ENCODE measurements around the gene NPC1. TPM values are rescaled to one million over a fixed set of nuclear protein-coding genes. Genes with fewer than 3 reads are reported as not detected.

The NPC1 gene
- total and polyA plus RNA-seq, 3 experiments from 2014 or later, result 33.9 to 40.9 (median 34.3) TPM

GRCh38 chr18:23572570-23572969 lies 13.7 kb downstream of the NPC1 start:
- H3K27me3 Mint-ChIP-seq, result no peaks in the 10 kb centered on the region
- H3K9me3 Mint-ChIP-seq, result no peaks in the 10 kb centered on the region
- no peak for DNase-seq
- peaks cover 57 to 69% (median 67%) of the 10 kb centered on the region in 3 donors for H3K4me1 Mint-ChIP-seq
- H3K4me3 ChIP-seq (ENCODE audit: low read length), result no peak overlapping the region
- H3K4me1 ChIP-seq (ENCODE audit: insufficient read depth, low read length), result peaks cover 49% of the 10 kb centered on the region
- no peak overlapping the region for H3K27ac ChIP-seq (ENCODE audit: low read depth, low read length)
- H3K36me3 ChIP-seq (ENCODE audit: insufficient read depth, low read length), result peaks cover 26% of the 10 kb centered on the region
- H3K36me3 Mint-ChIP-seq, result peaks cover 13 to 71% (median 21%) of the 10 kb centered on the region in 3 donors
- ChIA-PET POLR2A (no interaction called here), CTCF (interaction anchor here (1.8 to 2.8 kb wide), 2 partner anchors 15 to 56 kb away, joined by 6 to 19 read pairs; no protein-coding TSS in a partner anchor)
- H3K27me3 ChIP-seq (ENCODE audit: insufficient read depth, low read length, poor library complexity, severe bottlenecking), result no peaks in the 10 kb centered on the region
- peak overlapping the region in 5 of 7 donors; percentile 12 to 74 (median 36) for H3K4me3 Mint-ChIP-seq
- H3K27ac Mint-ChIP-seq, result peak overlapping the region; percentile 50 to 97 (median 84)
- no peaks in the 10 kb centered on the region for H3K9me3 ChIP-seq (ENCODE audit: low read length)

- Mint-ChIP-seq H3K27me3 (no peaks in the 10 kb centered on the region), H3K27ac (peak overlapping the region; percentile 39 to 97 (median 84)), H3K4me1 (peaks cover 57 to 69% (median 67%) of the 10 kb centered on the region in 3 donors), H3K9me3 (no peaks in the 10 kb centered on the region), H3K4me3 (peak overlapping the region; percentile 7 to 60 (median 36)), H3K36me3 (peaks cover 17 to 76% (median 25%) of the 10 kb centered on the region in 3 donors)
- DNase-seq, result no peak
- H3K36me3 ChIP-seq (ENCODE audit: insufficient read depth, low read length), result peaks cover 32% of the 10 kb centered on the region
- H3K27ac ChIP-seq (ENCODE audit: low read depth, low read length), result no peak overlapping the region
- H3K9me3 ChIP-seq (ENCODE audit: low read length), result no peaks in the 10 kb centered on the region
- POLR2A ChIA-PET, result no interaction called here
- H3K4me3 ChIP-seq (ENCODE audit: low read length), result no peak overlapping the region
- no peaks in the 10 kb centered on the region for H3K27me3 ChIP-seq (ENCODE audit: insufficient read depth, low read length, poor library complexity, severe bottlenecking)
- CTCF ChIA-PET, result interaction anchor here (0.8 to 2.8 kb wide), 3 partner anchors 12 to 56 kb away, joined by 3 to 19 read pairs (median 3); no protein-coding TSS in a partner anchor
- H3K4me1 ChIP-seq (ENCODE audit: insufficient read depth, low read length), result peaks cover 49% of the 10 kb centered on the region
Measured at GRCh38 chr18:23572012-23572411, 14.3 kb downstream of the NPC1 start.

GRCh38 chr18:23570912-23571504 lies 15.3 kb downstream of the NPC1 start:
- Histone ChIP-seq H3K27ac (ENCODE audit: low read depth, low read length) (no peak overlapping the region), H3K4me3 (ENCODE audit: low read length) (no peak overlapping the region), H3K9me3 (ENCODE audit: low read length) (no peaks in the 10 kb centered on the region), H3K27me3 (ENCODE audit: insufficient read depth, low read length, poor library complexity, severe bottlenecking) (no peaks in the 10 kb centered on the region), H3K36me3 (ENCODE audit: insufficient read depth, low read length) (peaks cover 39% of the 10 kb centered on the region), H3K4me1 (ENCODE audit: insufficient read depth, low read length) (peaks cover 49% of the 10 kb centered on the region)
- Mint-ChIP-seq H3K27me3 (no peaks in the 10 kb centered on the region), H3K4me1 (peaks cover 52 to 69% (median 63%) of the 10 kb centered on the region in 3 donors), H3K9me3 (no peaks in the 10 kb centered on the region), H3K36me3 (peaks cover 17 to 76% (median 26%) of the 10 kb centered on the region in 3 donors), H3K27ac (peak overlapping the region; percentile 83 to 97 (median 89)), H3K4me3 (peak overlapping the region; percentile 14 to 81 (median 59))
- DNase-seq, result peak in 2 of 5 donors; percentile 14 to 39
- ChIA-PET CTCF (interaction anchor here (0.8 to 2.8 kb wide), 3 partner anchors 13 to 55 kb away, joined by 3 to 19 read pairs (median 3); no protein-coding TSS in a partner anchor), POLR2A (interaction anchor here (0.7 kb wide), 1 partner anchor 578 kb away, joined by 3 read pairs; no protein-coding TSS in a partner anchor)

- peaks cover 21 to 78% (median 24%) of the 10 kb centered on the region in 3 donors for H3K36me3 Mint-ChIP-seq
- POLR2A ChIA-PET, result no interaction called here
- peaks cover 35% of the 10 kb centered on the region for H3K4me1 ChIP-seq (ENCODE audit: insufficient read depth, low read length)
- H3K27me3 Mint-ChIP-seq, result no peaks in the 10 kb centered on the region
- H3K4me1 Mint-ChIP-seq, result peaks cover 51 to 68% (median 64%) of the 10 kb centered on the region in 3 donors
- CTCF ChIA-PET, result interaction anchor here (2.8 kb wide), 1 partner anchor 53 kb away, joined by 19 read pairs; no protein-coding TSS in a partner anchor
- H3K27me3 ChIP-seq (ENCODE audit: insufficient read depth, low read length, poor library complexity, severe bottlenecking), result no peaks in the 10 kb centered on the region
- peaks cover 39% of the 10 kb centered on the region for H3K36me3 ChIP-seq (ENCODE audit: insufficient read depth, low read length)
- H3K4me3 ChIP-seq (ENCODE audit: low read length), result no peak overlapping the region
- no peak for DNase-seq
- H3K4me3 Mint-ChIP-seq, result no peak overlapping the region
- no peak overlapping the region for H3K27ac ChIP-seq (ENCODE audit: low read depth, low read length)
- H3K27ac Mint-ChIP-seq, result peak overlapping the region in 7 of 8 donors; percentile 29 to 97 (median 90)
- H3K9me3 ChIP-seq (ENCODE audit: low read length), result no peaks in the 10 kb centered on the region
- no peaks in the 10 kb centered on the region for H3K9me3 Mint-ChIP-seq
Measured at GRCh38 chr18:23569299-23570063, 16.8 kb downstream of the NPC1 start.

- POLR2A ChIA-PET, result no interaction called here
- Mint-ChIP-seq H3K27me3 (no peaks in the 10 kb centered on the region), H3K4me1 (peaks cover 45 to 67% (median 64%) of the 10 kb centered on the region in 3 donors), H3K4me3 (peak overlapping the region in 1 of 7 donors; percentile 27), H3K9me3 (no peaks in the 10 kb centered on the region), H3K36me3 (peaks cover 21 to 82% (median 27%) of the 10 kb centered on the region in 3 donors), H3K27ac (peak overlapping the region in 5 of 8 donors; percentile 29 to 95 (median 84))
- peaks cover 28% of the 10 kb centered on the region for H3K4me1 ChIP-seq (ENCODE audit: insufficient read depth, low read length)
- no peak overlapping the region for H3K4me3 ChIP-seq (ENCODE audit: low read length)
- no peak overlapping the region for H3K27ac ChIP-seq (ENCODE audit: low read depth, low read length)
- no peaks in the 10 kb centered on the region for H3K9me3 ChIP-seq (ENCODE audit: low read length)
- H3K27me3 ChIP-seq (ENCODE audit: insufficient read depth, low read length, poor library complexity, severe bottlenecking), result no peaks in the 10 kb centered on the region
- peaks cover 39% of the 10 kb centered on the region for H3K36me3 ChIP-seq (ENCODE audit: insufficient read depth, low read length)
- DNase-seq, result no peak
- CTCF ChIA-PET, result no interaction called here
Measured at GRCh38 chr18:23568281-23569138, 17.8 kb downstream of the NPC1 start.

- Histone ChIP-seq H3K27ac (ENCODE audit: low read depth, low read length) (no peak overlapping the region), H3K4me1 (ENCODE audit: insufficient read depth, low read length) (peaks cover 23% of the 10 kb centered on the region), H3K27me3 (ENCODE audit: insufficient read depth, low read length, poor library complexity, severe bottlenecking) (no peaks in the 10 kb centered on the region), H3K4me3 (ENCODE audit: low read length) (no peak overlapping the region), H3K36me3 (ENCODE audit: insufficient read depth, low read length) (peaks cover 33% of the 10 kb centered on the region), H3K9me3 (ENCODE audit: low read length) (no peaks in the 10 kb centered on the region)
- H3K27ac Mint-ChIP-seq, result peak overlapping the region in 2 of 8 donors; percentile 2 to 84
- H3K36me3 Mint-ChIP-seq, result peaks cover 21 to 82% (median 27%) of the 10 kb centered on the region in 3 donors
- H3K9me3 Mint-ChIP-seq, result no peaks in the 10 kb centered on the region
- no peaks in the 10 kb centered on the region for H3K27me3 Mint-ChIP-seq
- H3K4me1 Mint-ChIP-seq, result peaks cover 48 to 67% (median 64%) of the 10 kb centered on the region in 3 donors
- H3K4me3 Mint-ChIP-seq, result no peak overlapping the region
- ChIA-PET CTCF (interaction anchor here (1.0 kb wide), 1 partner anchor 10 kb away, joined by 3 read pairs; no protein-coding TSS in a partner anchor), POLR2A (no interaction called here)
- DNase-seq, result no peak
Measured at GRCh38 chr18:23567671-23568070, 18.6 kb downstream of the NPC1 start.

- Histone ChIP-seq H3K4me3 (ENCODE audit: low read length) (no peak overlapping the region), H3K4me1 (ENCODE audit: insufficient read depth, low read length) (peaks cover 18% of the 10 kb centered on the region), H3K27ac (ENCODE audit: low read depth, low read length) (no peak overlapping the region), H3K36me3 (ENCODE audit: insufficient read depth, low read length) (peaks cover 37% of the 10 kb centered on the region), H3K27me3 (ENCODE audit: insufficient read depth, low read length, poor library complexity, severe bottlenecking) (no peaks in the 10 kb centered on the region), H3K9me3 (ENCODE audit: low read length) (no peaks in the 10 kb centered on the region)
- Mint-ChIP-seq H3K4me3 (no peak overlapping the region), H3K27me3 (peaks cover 0 to 3% of the 10 kb centered on the region in 2 donors), H3K27ac (peak overlapping the region in 5 of 8 donors; percentile 39 to 95 (median 79)), H3K36me3 (peaks cover 21 to 86% (median 30%) of the 10 kb centered on the region in 3 donors), H3K4me1 (peaks cover 41 to 60% (median 56%) of the 10 kb centered on the region in 3 donors), H3K9me3 (no peaks in the 10 kb centered on the region)
- CTCF ChIA-PET, result interaction anchor here (1.9 kb wide), 1 partner anchor 10 kb away, joined by 5 read pairs; no protein-coding TSS in a partner anchor
- no peak for DNase-seq
- POLR2A ChIA-PET, result no interaction called here
Measured at GRCh38 chr18:23565916-23566547, 20.3 kb downstream of the NPC1 start.
